HepG2 (cell line): ENCODE results near the gene CTXN3. TPM values are rescaled to one million over a fixed set of nuclear protein-coding genes. Genes with fewer than 3 reads are reported as not detected.

ENCODE experiments used
- ATAC-seq: fragments of 200-7000 bp; cut with Tn5 transposase; 3 replicates; pipeline ENCODE4 v1.9.1; 2020; ENCODE audit warnings: mild to moderate bottlenecking, moderate library complexity
- BruUV-seq: library from RNA; stranded (reverse); fragments of 400-500 nt; replicated peaks from 2 replicates; lab custom pipeline; 2021; lab: Mats Ljungman, UMichigan
- CTCF ChIA-PET: fragments of 300-600 bp; formaldehyde crosslinking; extraction: SDS; loops from one replicate; lab custom pipeline; 2021; ENCODE audit warnings: low total read pairs, inconsistent platforms, low intra/inter-chr PET ratio; lab: Yijun Ruan, JAX
- POLR2A ChIA-PET: fragments of 350-600 bp; sonication (Branson Sonifier 250); formaldehyde crosslinking; loops from one replicate; lab custom pipeline; 2020; ENCODE audit warnings: antibody characterized with exemption, inconsistent platforms; lab: Yijun Ruan, JAX
- DNase-seq: peaks from one replicate; pipeline ENCODE4 v3.0.0-alpha.2; 2015; ENCODE audit warnings: low spot score
- FAIRE-seq: peaks from 3 replicates; lab custom pipeline; 2011; peaks lifted over from hg19 to GRCh38; lab: Jason Lieb, UNC
- H2AFZ ChIP-seq: one replicate; pipeline ENCODE4 v1.6.1; 2011; ENCODE audit warnings: low read length, inconsistent platforms
- H3K27ac ChIP-seq: fragments of 300-600 bp; 3 replicates; pipeline ENCODE4 v1.8.0; 2011; ENCODE audit warnings: mixed run types, mild to moderate bottlenecking, mixed read lengths, low read length, inconsistent platforms; ENCODE audit not compliant: insufficient read depth; ENCODE audit errors: extremely low read length
- H3K27me3 ChIP-seq, 2 experiments: fragments of 200-600 bp in 1 of 2; 2 replicates in 1 of 2; 3 replicates in 1 of 2; pipeline versions ENCODE4 v1.6.0 to v1.8.0; 2011; ENCODE audit warnings: low read length in 2 of 2, mild to moderate bottlenecking in 2 of 2, moderate library complexity in 2 of 2, inconsistent platforms in 1 of 2; ENCODE audit not compliant: insufficient read depth in 2 of 2, control insufficient read depth in 1 of 2
- H3K36me3 ChIP-seq, 2 experiments: fragments of 200-600 bp in 1 of 2; replicated peaks in 1 of 2; 2 replicates in 1 of 2; 3 replicates in 1 of 2; pipeline versions ENCODE4 v1.5.1 to v1.8.0; 2011; ENCODE audit warnings: low read length in 2 of 2, inconsistent platforms in 1 of 2; ENCODE audit not compliant: insufficient read depth in 2 of 2, control insufficient read depth in 1 of 2
- H3K4me1 ChIP-seq: 2 replicates; pipeline ENCODE4 v1.5.1; 2012; ENCODE audit warnings: low read length, inconsistent platforms; ENCODE audit not compliant: insufficient read depth
- H3K4me2 ChIP-seq: 2 replicates; pipeline ENCODE4 v1.6.0; 2011; ENCODE audit warnings: low read depth, low read length, inconsistent platforms
- H3K4me3 ChIP-seq, 3 experiments: fragments of 200-600 bp in 1 of 3; sonication (generic), shearing (Covaris generic) in 1 of 3; replicated peaks in 1 of 3; 2 replicates each; pipeline ENCODE4 v1.5.1; 2011 to 2016; ENCODE audit warnings: low read length in 3 of 3, inconsistent platforms in 2 of 3, low read depth in 2 of 3, mild to moderate bottlenecking in 2 of 3, control low read depth in 1 of 3, mixed read lengths in 1 of 3; ENCODE audit not compliant: insufficient read depth in 1 of 3
- H3K79me2 ChIP-seq: one replicate; pipeline ENCODE4 v1.6.1; 2011; ENCODE audit warnings: low read length, inconsistent platforms; ENCODE audit not compliant: insufficient read depth
- H3K9ac ChIP-seq: 2 replicates; pipeline ENCODE4 v1.6.0; 2011; ENCODE audit warnings: mild to moderate bottlenecking, low read depth, low read length, inconsistent platforms; ENCODE audit not compliant: insufficient read depth
- H3K9me3 ChIP-seq: 2 replicates; pipeline ENCODE4 v1.5.1; 2012; ENCODE audit warnings: mild to moderate bottlenecking, low read length
- H4K20me1 ChIP-seq: 2 replicates; pipeline ENCODE4 v1.6.0; 2011; ENCODE audit warnings: inconsistent platforms, mild to moderate bottlenecking, low read length, moderate library complexity; ENCODE audit not compliant: insufficient read depth
- KDM1A ChIP-seq: IDR thresholded peaks from 2 replicates; pipeline ENCODE4 v1.6.1; 2016; ENCODE audit warnings: missing compliant biosample characterization
- KLF6 ChIP-seq: IDR thresholded peaks from 2 replicates; pipeline ENCODE4 v1.8.0; 2016; ENCODE audit warnings: missing biosample characterization, missing genetic modification reagents
- MBD4 ChIP-seq: IDR thresholded peaks from 2 replicates; pipeline ENCODE4 v1.6.1; 2012; ENCODE audit warnings: low read length, inconsistent platforms, borderline replicate concordance
- RARG ChIP-seq: sonication (generic); formaldehyde crosslinking; IDR thresholded peaks from 2 replicates; pipeline ENCODE4 v1.4.0; 2020; ENCODE audit warnings: low read depth, mild to moderate bottlenecking, missing genetic modification reagents
- RBFOX2 ChIP-seq: fragments of 200-400 bp; formaldehyde crosslinking; IDR thresholded peaks from 2 replicates; pipeline ENCODE4 v1.6.1; 2017; ENCODE audit warnings: low read depth, mild to moderate bottlenecking, low read length
- ZNF205 ChIP-seq: IDR thresholded peaks from 2 replicates; pipeline ENCODE4 v1.6.1; 2018; ENCODE audit warnings: missing biosample characterization, missing genetic modification reagents
- ZNF468 ChIP-seq: sonication (generic); formaldehyde crosslinking; IDR thresholded peaks from 2 replicates; pipeline ENCODE4 v1.8.0; 2022; ENCODE audit warnings: mild to moderate bottlenecking, moderate library complexity, missing genetic modification reagents
- WGBS: methylation state at CpG from one replicate; pipeline ENCODE4 v1.1.6; 2017; ENCODE audit warnings: low lambda C conversion rate; 5-methylcytosine and 5-hydroxymethylcytosine counted together
- in situ Hi-C: cut with HindIII; loops from 2 replicates; pipeline ENCODE4 v1.10.0; 2017; ENCODE audit warnings: low pct_unique_long_range_greater_than_20kb; ENCODE audit not compliant: extremely low pct_ligation_motif_present
- intact Hi-C: fragments of 100-400 bp; cut with micrococcal nuclease; formaldehyde crosslinking; loops from one replicate; pipeline ENCODE4 v1.10.0; 2022; ENCODE audit not compliant: unreplicated experiment
- polyA plus RNA-seq, 8 experiments: library from polyadenylated mRNA; depleted of rRNA in 3 of 8; stranded (reverse) in 7 of 8; unstranded in 1 of 8; fragments of >200 nt; fragmentation: Illumina TruSeq in 4 of 8; extraction: Trizol in 4 of 8; gene quantifications; 2 replicates each; pipeline versions ENCODE4 v1.2.1 to v1.2.3, GENCODE V29; 2011 to 2016; ENCODE audit warnings: low read depth in 4 of 8, missing spikeins in 1 of 8, mixed read lengths in 1 of 8; ENCODE audit not compliant: insufficient read depth in 1 of 8
- total RNA-seq, 5 experiments: library from RNA; depleted of rRNA; stranded (reverse); fragments of >200 nt; fragmentation: Illumina TruSeq; extraction: Trizol; gene quantifications; 2 replicates each; pipeline ENCODE4 v1.2.3, GENCODE V29; 2016; ENCODE audit warnings: low read depth in 1 of 5
- TF ChIP-seq, protein P1 (sequence below): sonication (generic); formaldehyde crosslinking; IDR thresholded peaks from 2 replicates; pipeline ENCODE4 v1.4.0; 2020; ENCODE audit warnings: missing genetic modification reagents
- TF ChIP-seq, protein P2 (sequence below): IDR thresholded peaks from 2 replicates; pipeline ENCODE4 v1.6.1; 2016; ENCODE audit warnings: low read depth, borderline replicate concordance
- TF ChIP-seq, protein P3 (sequence below): sonication (generic); formaldehyde crosslinking; IDR thresholded peaks from 2 replicates; pipeline ENCODE4 v1.8.0; 2022; ENCODE audit warnings: mild to moderate bottlenecking, missing genetic modification reagents; ENCODE audit not compliant: insufficient replicate concordance
- TF ChIP-seq, protein P4 (sequence below): conservative IDR thresholded peaks from 2 replicates; pipeline ENCODE4 v1.6.1; 2018; ENCODE audit warnings: missing genetic modification reagents

Gene CTXN3
- total and polyA plus RNA-seq, 2 of the 13 experiments (the other 11 are each of a cell fraction or from before 2014, with no cell fraction given) = not detected

DNA sequence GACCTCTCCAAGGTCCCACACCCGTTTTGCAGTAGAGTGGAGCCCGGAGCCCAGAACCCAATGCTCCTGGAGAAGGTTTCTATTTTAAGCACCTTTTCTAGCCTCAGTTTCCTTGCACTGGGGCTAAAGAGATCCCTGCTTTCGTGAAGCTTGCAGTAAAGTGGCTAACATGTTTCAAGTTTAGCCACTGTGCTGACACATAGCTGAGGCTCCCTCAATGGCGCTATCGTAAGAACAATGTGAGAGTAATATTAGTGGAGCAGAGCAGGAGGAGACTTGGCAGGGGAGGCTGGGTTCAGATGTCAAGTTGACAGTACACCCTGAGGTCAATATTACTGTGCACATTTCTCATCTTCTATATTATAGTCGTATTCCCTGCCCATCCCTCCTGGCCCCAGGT is 7.9 kb downstream of the CTXN3 start:
- BruUV-seq = no TSS peak
- ATAC-seq = no peak
- Histone ChIP-seq H3K27ac (no peak overlapping the region), H3K4me3 (no peak overlapping the region), H3K4me2 (no peak overlapping the region), H2AFZ (no peak overlapping the region), H3K79me2 (no peaks in the 10 kb centered on the region), H3K4me1 (no peaks in the 10 kb centered on the region), H4K20me1 (no peaks in the 10 kb centered on the region), H3K9me3 (no peaks in the 10 kb centered on the region), H3K27me3 (no peaks in the 10 kb centered on the region), H3K36me3 (no peaks in the 10 kb centered on the region), H3K9ac (no peak overlapping the region)
- no peak for DNase-seq
- WGBS = 17% methylated on average over 6 of the region's 6 CpGs
- TF ChIP-seq ZNF468 = no peak
- TF ChIP-seq MBD4 = no peak
- TF ChIP-seq KDM1A (CRISPR knock-in tag) = no peak
- no peak for TF ChIP-seq RBFOX2
- TF ChIP-seq, protein P1, sequence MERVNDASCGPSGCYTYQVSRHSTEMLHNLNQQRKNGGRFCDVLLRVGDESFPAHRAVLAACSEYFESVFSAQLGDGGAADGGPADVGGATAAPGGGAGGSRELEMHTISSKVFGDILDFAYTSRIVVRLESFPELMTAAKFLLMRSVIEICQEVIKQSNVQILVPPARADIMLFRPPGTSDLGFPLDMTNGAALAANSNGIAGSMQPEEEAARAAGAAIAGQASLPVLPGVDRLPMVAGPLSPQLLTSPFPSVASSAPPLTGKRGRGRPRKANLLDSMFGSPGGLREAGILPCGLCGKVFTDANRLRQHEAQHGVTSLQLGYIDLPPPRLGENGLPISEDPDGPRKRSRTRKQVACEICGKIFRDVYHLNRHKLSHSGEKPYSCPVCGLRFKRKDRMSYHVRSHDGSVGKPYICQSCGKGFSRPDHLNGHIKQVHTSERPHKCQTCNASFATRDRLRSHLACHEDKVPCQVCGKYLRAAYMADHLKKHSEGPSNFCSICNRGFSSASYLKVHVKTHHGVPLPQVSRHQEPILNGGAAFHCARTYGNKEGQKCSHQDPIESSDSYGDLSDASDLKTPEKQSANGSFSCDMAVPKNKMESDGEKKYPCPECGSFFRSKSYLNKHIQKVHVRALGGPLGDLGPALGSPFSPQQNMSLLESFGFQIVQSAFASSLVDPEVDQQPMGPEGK (CRISPR knock-in tag) = no peak
- TF ChIP-seq, protein P2, sequence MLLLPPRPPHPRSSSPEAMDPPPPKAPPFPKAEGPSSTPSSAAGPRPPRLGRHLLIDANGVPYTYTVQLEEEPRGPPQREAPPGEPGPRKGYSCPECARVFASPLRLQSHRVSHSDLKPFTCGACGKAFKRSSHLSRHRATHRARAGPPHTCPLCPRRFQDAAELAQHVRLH (CRISPR knock-in tag) = no peak
- TF ChIP-seq, protein P3, sequence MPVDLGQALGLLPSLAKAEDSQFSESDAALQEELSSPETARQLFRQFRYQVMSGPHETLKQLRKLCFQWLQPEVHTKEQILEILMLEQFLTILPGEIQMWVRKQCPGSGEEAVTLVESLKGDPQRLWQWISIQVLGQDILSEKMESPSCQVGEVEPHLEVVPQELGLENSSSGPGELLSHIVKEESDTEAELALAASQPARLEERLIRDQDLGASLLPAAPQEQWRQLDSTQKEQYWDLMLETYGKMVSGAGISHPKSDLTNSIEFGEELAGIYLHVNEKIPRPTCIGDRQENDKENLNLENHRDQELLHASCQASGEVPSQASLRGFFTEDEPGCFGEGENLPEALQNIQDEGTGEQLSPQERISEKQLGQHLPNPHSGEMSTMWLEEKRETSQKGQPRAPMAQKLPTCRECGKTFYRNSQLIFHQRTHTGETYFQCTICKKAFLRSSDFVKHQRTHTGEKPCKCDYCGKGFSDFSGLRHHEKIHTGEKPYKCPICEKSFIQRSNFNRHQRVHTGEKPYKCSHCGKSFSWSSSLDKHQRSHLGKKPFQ (CRISPR knock-in tag) = no peak
- TF ChIP-seq ZNF205 (CRISPR knock-in tag) = no peak
- no peak for TF ChIP-seq KLF6
- TF ChIP-seq, protein P4, sequence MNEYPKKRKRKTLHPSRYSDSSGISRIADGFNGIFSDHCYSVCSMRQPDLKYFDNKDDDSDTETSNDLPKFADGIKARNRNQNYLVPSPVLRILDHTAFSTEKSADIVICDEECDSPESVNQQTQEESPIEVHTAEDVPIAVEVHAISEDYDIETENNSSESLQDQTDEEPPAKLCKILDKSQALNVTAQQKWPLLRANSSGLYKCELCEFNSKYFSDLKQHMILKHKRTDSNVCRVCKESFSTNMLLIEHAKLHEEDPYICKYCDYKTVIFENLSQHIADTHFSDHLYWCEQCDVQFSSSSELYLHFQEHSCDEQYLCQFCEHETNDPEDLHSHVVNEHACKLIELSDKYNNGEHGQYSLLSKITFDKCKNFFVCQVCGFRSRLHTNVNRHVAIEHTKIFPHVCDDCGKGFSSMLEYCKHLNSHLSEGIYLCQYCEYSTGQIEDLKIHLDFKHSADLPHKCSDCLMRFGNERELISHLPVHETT (CRISPR knock-in tag) = no peak
- no peak for TF ChIP-seq RARG (CRISPR knock-in tag)
- POLR2A ChIA-PET = no interaction called here
- no peak for FAIRE-seq
- CTCF ChIA-PET = no interaction called here
- intact Hi-C loops = no loop called here
- in situ Hi-C loops = no loop called here
